Superior temporal gyrus (tissue), 1 donor: Measurements from ENCODE around the gene BCL11B.

Source experiments
- DNase-seq: peaks from one replicate; pipeline ENCODE4 v3.0.0-alpha.2; 2016; ENCODE audit errors: extremely low spot score

The BCL11B gene

DNA sequence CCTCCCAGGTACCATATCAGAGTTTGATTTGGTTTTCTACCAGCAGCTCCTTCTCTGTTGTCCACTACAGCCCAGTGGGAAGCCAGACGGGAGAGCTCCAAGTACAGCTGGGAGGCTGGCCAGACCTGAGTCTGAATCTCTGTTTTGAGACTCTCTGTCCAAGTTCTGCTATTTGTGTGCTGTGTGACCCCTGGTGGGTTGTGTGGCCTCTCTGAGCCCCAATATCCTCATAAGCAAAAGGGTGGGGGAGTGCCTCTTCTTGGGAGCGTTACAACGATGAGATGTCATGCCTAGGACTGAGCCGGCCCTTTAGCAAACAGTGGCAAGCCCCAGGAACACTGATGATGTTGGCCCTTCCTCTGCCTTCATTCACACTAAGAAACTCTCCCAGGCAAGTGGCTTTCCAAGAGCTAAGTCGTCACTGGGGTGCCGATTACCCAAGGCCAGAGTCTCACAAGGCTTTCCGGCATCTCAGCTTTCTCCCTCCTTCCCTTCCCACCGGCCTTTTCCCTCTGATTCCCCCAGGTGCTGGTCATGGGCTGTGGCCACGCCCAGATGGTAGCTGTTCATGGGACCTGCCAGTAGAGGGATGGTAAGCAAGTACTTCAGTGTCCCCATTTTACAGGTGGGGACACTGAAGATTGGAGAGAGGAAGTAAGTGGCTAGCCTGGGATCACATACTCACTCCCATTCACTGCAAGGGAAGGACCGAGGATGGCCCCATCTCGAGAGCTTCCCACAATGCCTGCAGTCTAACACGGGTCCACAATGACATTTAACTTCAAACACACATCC is 47.7 kb downstream of the BCL11B start:
- no peak for DNase-seq

DNA sequence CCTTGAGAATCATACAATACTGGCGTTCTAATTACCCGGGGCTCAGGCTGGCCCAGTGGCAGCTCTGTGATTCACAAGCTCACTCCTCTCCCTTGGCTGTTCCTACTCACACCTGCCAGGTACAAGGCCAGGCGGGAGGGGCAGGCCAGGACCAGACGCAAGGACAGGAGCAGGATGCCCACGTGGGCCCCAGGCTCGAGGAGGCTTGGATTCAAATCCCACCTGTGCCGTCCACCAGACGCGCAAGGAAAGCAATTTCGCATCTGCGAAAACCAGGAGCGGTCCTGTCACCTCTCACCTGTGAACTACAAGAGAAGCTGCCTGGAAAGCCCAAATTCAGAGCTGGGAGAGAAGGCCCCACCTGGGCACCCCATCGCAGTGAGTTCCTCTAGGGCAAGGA is 50.6 kb downstream of the BCL11B start:
- no peak for DNase-seq

DNA sequence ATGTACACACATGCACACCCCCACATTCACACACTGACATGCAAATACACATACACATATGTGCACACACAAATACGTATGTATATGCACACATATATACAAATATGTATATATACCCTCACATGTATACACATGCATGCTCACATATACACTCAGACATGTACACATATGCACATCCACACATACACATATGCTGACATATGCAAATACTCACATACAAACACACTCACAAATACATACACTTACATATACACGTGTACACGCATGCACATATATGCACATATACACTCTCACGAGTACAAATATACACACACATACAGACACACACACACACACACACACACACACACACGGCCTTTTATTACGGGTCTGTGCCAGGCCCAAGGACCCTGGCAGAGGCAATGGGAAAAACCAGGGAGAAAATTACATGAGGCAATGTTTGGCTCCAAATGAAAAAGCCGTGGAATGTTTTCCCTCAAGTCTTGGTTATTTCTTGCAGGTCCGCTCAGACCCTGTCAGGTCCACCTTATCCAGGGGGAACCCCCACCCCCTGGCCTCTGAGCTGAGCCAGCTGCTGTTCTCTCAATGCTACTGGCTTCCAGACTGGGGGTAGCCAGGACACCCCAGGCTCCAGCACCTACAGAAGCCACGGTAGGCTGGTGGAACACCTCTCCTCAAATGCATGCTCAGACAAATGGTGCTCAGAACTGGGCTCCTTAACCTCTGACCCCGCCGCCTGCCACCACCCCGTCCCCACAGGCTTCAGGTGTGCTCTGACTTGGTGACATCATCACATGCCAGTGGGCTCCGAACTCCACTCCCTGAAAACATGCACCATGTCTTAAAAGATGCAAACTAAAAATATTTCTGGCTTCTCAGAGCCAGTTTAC is 54.7 kb downstream of the BCL11B start:
- no peak for DNase-seq

DNA sequence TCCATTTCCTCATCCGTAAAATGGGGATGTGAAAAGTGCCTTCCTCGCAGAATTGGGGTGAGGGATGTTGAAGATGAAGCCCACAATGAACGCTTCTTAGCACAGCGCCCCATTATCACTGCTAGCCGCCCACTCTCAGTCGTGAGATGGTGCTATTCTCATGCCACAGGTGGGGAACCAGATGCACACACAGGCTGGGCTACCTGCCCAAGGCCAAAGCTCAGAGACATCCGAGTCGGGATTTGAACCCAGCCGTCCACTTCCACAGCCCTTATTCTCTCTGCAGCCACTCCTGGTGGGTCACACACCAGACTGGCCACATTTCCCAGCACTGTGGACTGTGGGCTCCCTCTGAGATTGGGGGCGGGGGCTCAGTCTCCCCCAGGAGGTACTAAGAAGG is 55.8 kb downstream of the BCL11B start:
- no peak for DNase-seq

DNA sequence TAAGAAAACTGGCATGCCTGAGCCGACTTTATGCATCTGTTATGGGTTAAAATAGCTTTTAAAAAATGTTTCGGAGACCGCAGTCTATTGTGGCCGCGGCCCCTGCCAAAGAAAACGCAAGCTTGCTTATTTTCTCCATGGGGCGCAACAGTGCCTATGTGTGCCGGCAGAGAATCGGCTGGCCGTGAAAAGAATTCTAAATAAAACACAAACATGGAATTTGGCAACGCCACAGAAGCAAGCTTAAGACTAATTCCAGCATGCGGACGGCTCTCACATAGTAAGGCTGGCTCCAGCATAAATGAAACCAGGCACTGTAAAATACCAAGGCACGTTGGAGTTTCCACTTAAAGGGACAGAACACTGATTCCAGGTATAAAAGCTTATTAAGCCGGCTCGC is 56.7 kb downstream of the BCL11B start:
- peak; percentile 48 for DNase-seq

DNA sequence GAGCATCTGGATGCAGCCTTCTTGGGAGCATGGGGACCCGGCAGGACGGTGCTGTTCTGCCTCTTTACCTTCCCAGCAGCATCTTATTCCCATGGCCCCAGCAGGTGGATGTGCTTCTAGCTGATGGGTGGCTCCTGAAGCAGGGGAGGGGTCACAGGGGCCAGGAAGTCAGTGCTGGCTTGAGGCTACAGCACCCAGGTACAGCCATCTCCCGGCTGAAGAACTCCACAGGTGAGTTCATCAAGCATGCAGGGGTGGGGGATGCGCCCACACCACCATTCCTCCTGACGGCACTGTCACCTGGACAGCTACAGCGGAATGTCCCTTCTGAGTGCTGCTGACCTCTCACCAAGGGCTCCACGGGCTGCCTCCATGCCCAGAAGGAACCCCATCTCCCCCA is 57.3 kb downstream of the BCL11B start:
- no peak for DNase-seq

DNA sequence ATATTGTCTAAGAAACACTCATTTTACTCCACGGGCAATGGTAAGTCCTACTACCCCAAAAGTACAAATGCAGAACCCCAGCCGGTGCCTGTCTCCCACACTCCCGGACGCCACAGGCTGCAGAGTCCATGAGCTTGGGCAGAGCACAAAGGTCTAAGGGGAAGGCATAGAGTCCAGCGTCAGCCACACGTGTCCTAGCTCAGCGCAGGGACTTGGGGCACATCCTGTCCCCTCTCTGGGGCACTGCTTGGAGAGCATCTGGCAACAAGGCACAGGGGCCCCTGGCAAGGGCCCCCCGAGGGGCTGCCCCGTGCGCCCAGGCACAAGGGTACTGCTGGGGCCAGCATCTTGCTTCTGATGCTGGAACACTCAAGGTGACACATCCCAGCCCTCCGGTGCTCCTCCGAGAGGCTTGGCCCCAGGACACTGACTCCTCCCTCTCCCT is 58.4 kb downstream of the BCL11B start:
- no peak for DNase-seq

DNA sequence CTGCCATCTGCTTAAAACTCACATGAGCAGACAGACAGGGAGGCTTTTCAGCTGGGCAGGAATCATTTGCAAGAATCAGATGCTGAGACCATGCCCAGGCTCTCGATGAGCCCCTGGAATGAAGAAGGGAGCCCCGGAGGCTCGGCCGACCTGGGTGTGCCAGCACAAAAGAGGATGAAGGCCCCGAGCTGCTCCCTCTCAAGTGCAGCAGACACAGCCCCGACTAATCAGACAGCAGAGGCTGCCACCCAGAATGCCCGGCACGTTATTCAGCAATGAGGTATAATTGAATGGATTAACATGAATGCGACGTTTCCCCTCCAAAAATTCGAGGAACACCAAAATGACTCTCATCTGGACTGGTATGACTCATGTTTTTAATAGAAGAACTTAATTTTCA is 58.9 kb downstream of the BCL11B start:
- no peak for DNase-seq

DNA sequence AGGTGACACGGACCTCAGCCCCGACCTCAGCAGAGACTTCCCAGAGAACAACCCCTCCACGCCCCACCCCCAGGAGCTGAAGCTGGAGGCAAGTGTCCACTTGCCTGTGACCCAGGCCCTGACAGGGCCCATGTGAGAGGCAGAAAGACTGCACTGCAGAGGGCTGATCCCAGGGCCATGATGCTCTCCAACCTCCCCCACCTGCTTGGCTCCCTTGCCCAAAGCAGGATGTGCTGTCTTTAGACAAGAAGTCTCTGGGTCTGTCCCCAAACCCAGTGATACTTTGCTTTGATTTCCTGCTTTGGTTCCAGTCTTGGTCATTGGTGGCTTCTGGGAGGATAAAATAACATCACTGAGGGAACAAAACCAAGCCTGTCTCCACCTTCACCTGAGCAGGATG is 59.4 kb downstream of the BCL11B start:
- no peak for DNase-seq

DNA sequence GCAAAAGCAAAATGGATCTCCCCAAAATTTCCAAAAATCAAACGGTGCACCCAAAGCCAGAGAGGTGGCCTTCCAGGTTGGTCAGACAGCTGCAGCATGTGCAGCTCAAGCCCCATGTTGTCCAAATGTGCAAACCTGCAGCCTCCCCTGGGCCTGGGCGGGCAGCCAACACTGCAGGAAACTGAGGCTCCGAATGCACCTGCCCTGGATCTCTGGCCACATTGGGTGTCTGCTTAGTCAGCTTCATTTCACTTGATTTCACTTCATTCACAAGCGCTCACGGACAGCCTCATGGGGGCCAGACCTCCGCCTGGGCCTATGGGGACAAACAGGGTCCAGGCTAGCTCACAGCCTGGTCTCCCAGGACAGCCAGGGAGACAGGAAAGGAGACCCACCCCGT is 59.8 kb downstream of the BCL11B start:
- DNase-seq: no peak

DNA sequence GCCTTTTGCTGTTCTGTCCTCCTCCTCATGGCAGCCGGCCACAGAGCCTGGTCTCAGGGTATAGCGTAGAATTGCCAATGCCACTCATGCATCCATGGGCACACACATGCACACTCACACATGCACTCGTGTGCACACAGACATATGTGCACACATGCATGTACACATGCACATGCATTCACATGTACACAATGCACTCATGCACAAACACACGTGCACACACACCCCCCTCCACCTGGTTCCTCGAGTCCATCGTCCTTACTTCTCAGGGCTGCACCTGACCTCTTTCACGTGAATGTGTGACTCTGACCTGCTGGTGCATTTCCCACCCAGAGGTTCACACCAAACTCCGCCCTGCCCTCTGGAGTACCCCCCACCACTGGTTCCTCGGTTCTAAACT is 60.6 kb downstream of the BCL11B start:
- no peak for DNase-seq

DNA sequence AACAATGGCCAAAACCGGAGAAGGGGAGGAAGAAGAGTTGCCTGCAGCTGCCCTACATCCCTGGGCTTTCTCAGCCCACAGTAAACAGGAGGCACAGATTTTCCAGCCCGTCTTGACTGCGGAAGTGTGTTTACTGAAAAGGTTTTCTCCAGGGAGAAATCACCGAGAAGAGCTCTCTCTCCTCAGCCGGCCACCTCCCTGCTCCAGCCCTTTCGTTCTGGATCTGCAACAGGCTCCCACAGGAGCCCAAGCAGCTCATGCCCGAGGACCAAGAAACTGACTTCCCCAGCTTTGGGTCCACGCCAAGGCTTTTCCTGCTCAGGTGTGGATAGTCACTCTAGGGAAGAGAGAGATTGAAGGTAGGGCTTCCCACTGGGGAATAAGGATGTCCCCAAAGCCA is 61.7 kb downstream of the BCL11B start:
- no peak for DNase-seq

DNA sequence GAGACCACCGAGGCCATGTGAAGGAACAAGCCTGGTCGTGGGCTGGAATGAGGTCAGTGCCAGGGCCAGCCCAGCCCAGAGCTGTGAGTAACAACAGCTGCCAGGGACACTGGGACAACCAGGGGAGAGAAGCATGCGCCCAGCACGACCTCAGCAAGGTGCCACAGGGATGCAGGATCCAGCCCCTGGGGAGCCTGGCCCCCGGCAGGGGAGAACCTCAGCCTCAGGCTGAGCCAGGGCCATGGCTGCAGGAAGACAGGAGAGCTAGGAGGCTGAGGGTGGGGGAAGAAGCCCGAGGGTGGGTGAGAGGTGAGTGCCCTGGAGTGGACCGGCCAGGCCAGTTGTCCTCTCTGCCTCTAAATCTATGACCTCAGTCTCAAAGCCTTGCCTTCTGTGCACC is 62.6 kb downstream of the BCL11B start:
- DNase-seq: no peak

DNA sequence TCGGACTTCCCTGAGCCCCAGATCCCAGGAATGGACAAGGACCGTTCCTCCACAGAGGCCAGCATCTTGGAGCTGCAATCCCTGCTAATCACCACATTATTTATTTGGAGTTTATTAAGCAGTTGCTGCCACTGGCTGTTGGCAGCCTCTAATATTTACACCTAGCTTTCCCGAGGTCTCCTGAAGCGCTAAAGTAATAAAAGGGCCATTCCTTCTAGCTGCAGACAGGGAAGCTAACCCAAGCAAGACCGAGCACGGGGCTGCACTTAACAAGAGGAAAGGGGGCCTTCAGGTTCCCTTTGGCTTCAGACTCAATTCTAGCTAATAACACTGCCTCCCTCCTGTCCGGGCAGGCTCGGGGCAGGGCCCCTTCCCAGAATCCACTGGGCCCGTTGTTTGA is 63.7 kb downstream of the BCL11B start:
- no peak for DNase-seq

DNA sequence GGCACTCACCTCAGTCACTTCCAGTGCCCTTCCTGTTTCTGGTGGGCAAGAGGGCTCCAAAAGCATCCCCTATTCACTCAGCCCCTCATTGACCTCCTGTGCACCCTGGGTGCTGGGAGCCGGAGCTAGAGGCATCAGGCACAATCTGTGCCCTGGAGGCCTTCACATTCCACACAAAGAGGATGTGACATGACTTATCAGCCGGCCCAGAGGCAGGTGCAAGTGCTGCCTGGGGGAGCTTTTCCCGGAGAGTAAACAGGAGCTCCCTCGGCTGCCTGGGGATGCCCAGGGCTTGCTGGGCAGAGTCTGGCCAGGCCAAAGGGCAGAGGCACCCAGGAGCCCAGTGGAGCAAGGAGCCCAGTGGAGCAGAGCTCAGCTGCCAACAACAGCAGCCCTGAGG is 64.5 kb downstream of the BCL11B start:
- DNase-seq: no peak

DNA sequence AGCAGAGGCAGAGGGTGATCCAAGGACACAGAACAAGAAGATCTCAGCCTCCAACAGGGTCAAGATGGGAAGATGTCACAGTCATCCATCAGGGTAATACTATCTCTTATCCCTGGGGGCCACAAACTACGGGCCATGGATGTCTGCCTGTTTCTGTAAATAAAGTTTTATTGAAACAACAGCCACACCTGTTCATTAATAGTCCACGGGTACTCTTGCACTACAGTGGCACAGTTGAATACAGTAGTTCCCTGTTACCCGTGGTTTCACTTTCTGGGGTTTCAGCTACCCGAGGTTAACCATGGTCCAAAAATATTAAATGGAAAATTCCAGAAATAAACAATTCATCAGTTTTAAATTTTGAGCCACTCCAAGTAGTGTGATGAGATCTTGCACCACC is 65.9 kb downstream of the BCL11B start:
- no peak for DNase-seq

DNA sequence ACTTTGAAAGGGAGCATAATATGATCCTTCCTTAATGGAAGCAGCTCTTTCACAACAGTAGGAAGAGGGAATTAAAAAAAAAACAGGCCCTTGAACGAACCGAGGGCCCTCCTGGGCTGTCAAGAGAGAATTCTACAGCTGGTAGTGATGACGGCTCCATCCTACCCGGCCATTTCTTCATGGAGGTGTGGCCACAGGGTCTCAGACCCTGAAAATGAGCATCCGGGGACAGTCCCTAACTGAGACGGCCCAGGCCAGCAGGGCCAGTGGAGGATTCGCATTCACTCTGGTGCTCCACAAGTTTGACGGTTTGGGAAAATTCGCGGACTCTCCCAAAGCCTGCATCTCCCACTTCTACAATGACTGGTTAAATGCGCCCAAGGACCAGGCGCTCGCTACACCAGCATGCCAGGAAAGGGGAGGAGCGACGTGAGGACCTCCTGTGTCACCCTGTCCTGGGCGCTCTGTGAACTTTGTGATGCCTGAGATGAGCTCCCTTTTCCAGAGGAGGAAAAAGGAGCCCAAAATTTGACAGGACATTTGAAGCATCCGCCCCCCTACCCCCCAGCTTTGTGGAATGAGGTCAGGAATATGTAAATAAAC is 66.8 kb downstream of the BCL11B start:
- no peak for DNase-seq

DNA sequence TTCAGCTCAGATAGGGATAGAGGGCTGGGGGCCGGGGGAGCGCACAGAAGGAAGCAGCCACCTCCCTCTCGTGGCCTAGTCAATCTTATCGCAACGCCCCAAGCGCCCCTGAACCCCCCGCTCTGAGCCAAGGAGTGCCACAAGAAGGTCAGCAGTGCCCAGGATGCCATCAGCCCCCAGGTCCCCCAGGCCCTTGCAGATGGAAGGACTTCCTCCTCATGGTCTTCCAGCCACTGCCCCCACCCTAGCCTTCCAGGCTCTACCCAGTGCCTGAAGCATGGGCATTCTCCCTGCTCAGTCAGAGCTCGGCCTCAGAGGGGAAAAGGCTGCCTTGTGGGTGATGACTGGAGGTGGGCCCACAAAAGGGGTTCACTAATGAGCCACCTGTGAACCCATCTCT is 68.2 kb downstream of the BCL11B start:
- no peak for DNase-seq

DNA sequence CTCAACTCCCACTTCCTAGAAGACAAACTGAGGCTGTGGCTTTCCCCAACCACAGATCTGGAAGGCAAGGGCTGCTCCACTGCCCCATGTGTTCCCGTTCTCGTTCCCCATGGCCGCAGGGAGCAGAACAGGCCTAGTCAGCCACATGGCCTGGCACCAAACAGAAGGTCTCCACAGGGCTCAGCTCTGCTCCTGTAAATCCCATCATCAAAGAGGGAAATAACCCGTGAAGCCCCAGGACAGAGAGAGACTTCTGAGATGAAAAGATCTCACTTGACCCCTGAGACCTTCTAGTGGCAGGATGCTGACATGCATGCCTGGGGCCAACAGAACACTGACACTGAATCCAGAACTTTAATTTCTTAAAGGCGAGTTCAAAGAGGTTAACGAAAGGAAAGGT is 68.9 kb downstream of the BCL11B start:
- DNase-seq: no peak

DNA sequence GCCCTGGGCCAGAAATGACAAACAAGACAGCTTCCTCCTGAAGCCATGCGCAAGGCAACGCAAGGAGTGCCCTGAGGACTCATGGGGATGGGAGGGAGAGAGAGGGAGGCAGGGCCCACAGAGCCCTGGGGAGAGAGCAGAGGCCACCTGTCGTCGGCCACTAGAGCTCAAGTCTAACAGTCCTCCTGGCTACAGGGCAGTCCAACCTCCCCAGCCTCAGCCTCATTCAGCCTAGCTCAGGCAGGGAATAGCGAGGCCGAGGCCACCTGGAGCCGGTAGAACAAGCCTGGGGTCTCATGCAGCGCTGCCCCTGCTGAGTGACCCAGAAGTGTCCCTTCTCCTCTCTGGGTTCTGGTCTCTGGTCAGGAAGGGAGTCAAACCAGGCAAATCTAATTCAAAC is 69.5 kb downstream of the BCL11B start:
- DNase-seq: no peak

DNA sequence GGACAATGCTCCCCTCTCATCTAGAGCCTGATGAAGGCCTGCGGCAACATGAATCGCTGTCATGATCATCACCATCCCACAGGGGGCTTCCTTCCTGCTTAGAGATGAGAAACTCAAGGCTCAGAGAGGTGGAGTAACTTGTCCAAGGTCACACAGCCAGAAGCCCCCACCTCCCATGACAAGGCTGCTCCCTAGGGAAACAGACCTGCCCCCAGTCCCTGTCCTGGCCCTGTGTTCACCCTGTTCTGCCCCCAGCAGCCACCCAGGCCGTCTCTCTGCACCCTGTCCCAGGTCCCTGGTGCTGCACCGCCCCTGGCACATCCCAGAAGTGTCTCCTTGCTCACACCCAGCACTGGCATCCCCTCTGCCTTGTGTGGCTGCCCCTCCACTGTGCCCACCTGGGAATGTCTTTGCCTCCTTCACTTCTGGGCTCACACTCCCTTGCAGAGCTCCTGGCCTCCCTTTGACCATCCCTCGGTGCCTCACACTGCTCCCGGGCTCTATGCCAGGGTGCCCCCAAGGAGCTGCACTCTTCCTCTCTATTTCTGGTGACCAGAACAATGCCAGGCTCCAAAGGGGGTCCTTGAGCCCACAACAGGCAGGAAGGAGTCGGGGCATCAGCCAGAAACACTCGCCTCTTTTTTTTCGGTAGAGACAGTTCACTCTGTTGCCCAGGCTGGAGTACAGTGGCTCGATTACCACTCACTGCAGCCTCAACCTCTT is 70.5 kb downstream of the BCL11B start:
- no peak for DNase-seq

DNA sequence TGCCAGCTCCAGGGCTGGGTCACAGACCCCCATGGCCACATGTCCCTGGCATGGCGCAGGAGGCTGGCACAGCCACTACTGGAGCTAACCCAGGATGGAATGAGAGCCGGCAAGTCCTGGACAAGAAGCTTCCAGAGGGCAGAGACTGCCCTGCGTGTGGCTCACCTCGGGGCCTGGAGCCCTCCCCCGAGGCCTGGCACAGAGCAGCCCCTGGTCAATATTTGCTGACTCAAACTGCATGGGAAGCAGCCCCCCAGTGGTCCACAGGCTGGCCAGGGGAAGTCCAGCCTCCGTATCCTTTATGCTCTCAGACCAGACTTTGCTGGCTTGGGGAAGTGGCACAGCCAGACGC is 71.4 kb downstream of the BCL11B start:
- no peak for DNase-seq
